ENCODE measurements around the gene PRMT7. TPM values are rescaled to one million over a fixed set of nuclear protein-coding genes. Genes with fewer than 3 reads are reported as not detected.

The PRMT7 gene
- total RNA-seq, 1 donor from 2014 or later = 72.2 TPM

GRCh38 chr16:68332411-68333121, 21.7 kb downstream of the PRMT7 start:
- no peaks in the 10 kb centered on the region for H3K27me3 Mint-ChIP-seq

GRCh38 chr16:68335175-68335574, 24.4 kb downstream of the PRMT7 start:
- Mint-ChIP-seq H3K4me3 (no peak overlapping the region), H3K27ac (no peak overlapping the region), H3K27me3 (no peaks in the 10 kb centered on the region), H3K4me1 (peaks cover 18% of the 10 kb centered on the region), H3K9me3 (no peaks in the 10 kb centered on the region), H3K36me3 (ENCODE audit: low read depth) (peaks cover 55% of the 10 kb centered on the region)
- intact Hi-C loops (cut with micrococcal nuclease) = loop anchor here (10.0 kb wide), 1 partner anchor 580 kb away; no protein-coding TSS in a partner anchor
- DNase-seq = no peak

More at GRCh38 chr16:68332411-68333121, 21.7 kb downstream of the PRMT7 start:
- H3K4me1 Mint-ChIP-seq = peaks cover 26% of the 10 kb centered on the region
- peaks cover 42% of the 10 kb centered on the region for H3K36me3 Mint-ChIP-seq (ENCODE audit: low read depth)
- intact Hi-C loops (cut with micrococcal nuclease) = loop anchor here (10.0 kb wide), 1 partner anchor 582 kb away; no protein-coding TSS in a partner anchor
- H3K9me3 Mint-ChIP-seq = no peaks in the 10 kb centered on the region
- H3K27ac Mint-ChIP-seq = peak overlapping the region; percentile 67
- DNase-seq = peak; percentile 74
- peak overlapping the region; percentile 29 for H3K4me3 Mint-ChIP-seq

- Mint-ChIP-seq H3K27me3 (no peaks in the 10 kb centered on the region), H3K27ac (no peak overlapping the region), H3K4me1 (peaks cover 4% of the 10 kb centered on the region), H3K36me3 (ENCODE audit: low read depth) (peaks cover 65% of the 10 kb centered on the region), H3K9me3 (no peaks in the 10 kb centered on the region), H3K4me3 (no peak overlapping the region)
- intact Hi-C loops (cut with micrococcal nuclease) = loop anchor here (10.0 kb wide), 1 partner anchor 576 kb away; no protein-coding TSS in a partner anchor
- no peak for DNase-seq
Observed at GRCh38 chr16:68338326-68339119, 27.7 kb downstream of the PRMT7 start.

- H3K9me3 Mint-ChIP-seq = no peaks in the 10 kb centered on the region
- no peak for DNase-seq
- H3K36me3 Mint-ChIP-seq (ENCODE audit: low read depth) = peaks cover 63% of the 10 kb centered on the region
- no peak overlapping the region for H3K4me3 Mint-ChIP-seq
- no peaks in the 10 kb centered on the region for H3K27me3 Mint-ChIP-seq
- H3K27ac Mint-ChIP-seq = no peak overlapping the region
- intact Hi-C loops (cut with micrococcal nuclease) = loop anchor here (10.0 kb wide), 1 partner anchor 576 kb away; no protein-coding TSS in a partner anchor
- H3K4me1 Mint-ChIP-seq = peaks cover 4% of the 10 kb centered on the region
Observed at GRCh38 chr16:68339214-68339613, 28.4 kb downstream of the PRMT7 start.

GRCh38 chr16:68342620-68343019, 31.8 kb downstream of the PRMT7 start:
- no peaks in the 10 kb centered on the region for H3K9me3 Mint-ChIP-seq
- peaks cover 2% of the 10 kb centered on the region for H3K4me1 Mint-ChIP-seq
- intact Hi-C loops (cut with micrococcal nuclease) = no loop called here

GRCh38 chr16:68343137-68343536, 32.3 kb downstream of the PRMT7 start:
- intact Hi-C loops (cut with micrococcal nuclease) = no loop called here
- Mint-ChIP-seq H3K9me3 (no peaks in the 10 kb centered on the region), H3K4me1 (peaks cover 2% of the 10 kb centered on the region), H3K27ac (no peak overlapping the region), H3K27me3 (no peaks in the 10 kb centered on the region), H3K4me3 (no peak overlapping the region), H3K36me3 (ENCODE audit: low read depth) (peaks cover 64% of the 10 kb centered on the region)
- no peak for DNase-seq

More at GRCh38 chr16:68342620-68343019, 31.8 kb downstream of the PRMT7 start:
- no peaks in the 10 kb centered on the region for H3K27me3 Mint-ChIP-seq
- H3K4me3 Mint-ChIP-seq = no peak overlapping the region
- peaks cover 64% of the 10 kb centered on the region for H3K36me3 Mint-ChIP-seq (ENCODE audit: low read depth)
- DNase-seq = no peak
- no peak overlapping the region for H3K27ac Mint-ChIP-seq

- Mint-ChIP-seq H3K4me1 (peaks cover 2% of the 10 kb centered on the region), H3K36me3 (ENCODE audit: low read depth) (peaks cover 68% of the 10 kb centered on the region), H3K27ac (no peak overlapping the region), H3K9me3 (no peaks in the 10 kb centered on the region), H3K27me3 (no peaks in the 10 kb centered on the region), H3K4me3 (no peak overlapping the region)
- intact Hi-C loops (cut with micrococcal nuclease) = no loop called here
- DNase-seq = no peak
Observed at GRCh38 chr16:68344252-68344651, 33.4 kb downstream of the PRMT7 start.

GRCh38 chr16:68345351-68345810, 34.6 kb downstream of the PRMT7 start:
- Mint-ChIP-seq H3K27me3 (no peaks in the 10 kb centered on the region), H3K27ac (no peak overlapping the region), H3K4me1 (peaks cover 1% of the 10 kb centered on the region), H3K4me3 (no peak overlapping the region), H3K36me3 (ENCODE audit: low read depth) (peaks cover 65% of the 10 kb centered on the region), H3K9me3 (no peaks in the 10 kb centered on the region)
- no peak for DNase-seq
- intact Hi-C loops (cut with micrococcal nuclease) = no loop called here

GRCh38 chr16:68345958-68346635, 35.3 kb downstream of the PRMT7 start:
- DNase-seq = no peak
- H3K4me3 Mint-ChIP-seq = no peak overlapping the region
- intact Hi-C loops (cut with micrococcal nuclease) = no loop called here
- peaks cover 61% of the 10 kb centered on the region for H3K36me3 Mint-ChIP-seq (ENCODE audit: low read depth)
- H3K9me3 Mint-ChIP-seq = no peaks in the 10 kb centered on the region
- H3K27me3 Mint-ChIP-seq = no peaks in the 10 kb centered on the region
- H3K4me1 Mint-ChIP-seq = no peaks in the 10 kb centered on the region
- H3K27ac Mint-ChIP-seq = no peak overlapping the region

GRCh38 chr16:68346892-68347480, 36.2 kb downstream of the PRMT7 start:
- H3K4me1 Mint-ChIP-seq = no peaks in the 10 kb centered on the region
- no peak overlapping the region for H3K4me3 Mint-ChIP-seq
- H3K27me3 Mint-ChIP-seq = no peaks in the 10 kb centered on the region
- DNase-seq = no peak
- H3K36me3 Mint-ChIP-seq (ENCODE audit: low read depth) = peaks cover 65% of the 10 kb centered on the region
- no peak overlapping the region for H3K27ac Mint-ChIP-seq
- no peaks in the 10 kb centered on the region for H3K9me3 Mint-ChIP-seq
- intact Hi-C loops (cut with micrococcal nuclease) = no loop called here

- Mint-ChIP-seq H3K36me3 (ENCODE audit: low read depth) (peaks cover 65% of the 10 kb centered on the region), H3K27me3 (no peaks in the 10 kb centered on the region), H3K9me3 (no peaks in the 10 kb centered on the region), H3K27ac (no peak overlapping the region), H3K4me3 (no peak overlapping the region), H3K4me1 (no peaks in the 10 kb centered on the region)
- intact Hi-C loops (cut with micrococcal nuclease) = no loop called here
- no peak for DNase-seq
Observed at GRCh38 chr16:68347605-68348004, 36.8 kb downstream of the PRMT7 start.

- Mint-ChIP-seq H3K4me1 (no peaks in the 10 kb centered on the region), H3K27me3 (no peaks in the 10 kb centered on the region), H3K4me3 (no peak overlapping the region), H3K27ac (no peak overlapping the region), H3K9me3 (no peaks in the 10 kb centered on the region), H3K36me3 (ENCODE audit: low read depth) (peaks cover 70% of the 10 kb centered on the region)
- intact Hi-C loops (cut with micrococcal nuclease) = no loop called here
- DNase-seq = no peak
Observed at GRCh38 chr16:68348639-68349445, 38.0 kb downstream of the PRMT7 start.

Data from activated CD4-positive, alpha-beta T cell treated with anti-CD3 and anti-CD28 coated beads, Interleukin-2, amount 10 ng/mL, durations not matched to agents 24 days and 14 days (primary cell).